ENCODE measurements around the gene SELENOH.

Gene SELENOH

GRCh38 chr11:57764566-57764965 is 23.3 kb downstream of the SELENOH start:
- no peaks in the 10 kb centered on the region for H3K9me3 Mint-ChIP-seq
- ATAC-seq = no peak

GRCh38 chr11:57764972-57765371 is 23.7 kb downstream of the SELENOH start:
- no peak for DNase-seq (ENCODE audit: low spot score in 2 of 2)
- no peak for ATAC-seq
- no peaks in the 10 kb centered on the region for H3K4me1 Mint-ChIP-seq
- no peaks in the 10 kb centered on the region for H3K9me3 Mint-ChIP-seq
- peaks cover 6% of the 10 kb centered on the region for H3K36me3 Mint-ChIP-seq
- H3K27ac Mint-ChIP-seq = no peak overlapping the region
- H3K4me3 Mint-ChIP-seq = no peak overlapping the region

More at GRCh38 chr11:57764566-57764965, 23.3 kb downstream of the SELENOH start:
- Mint-ChIP-seq H3K4me1 (no peaks in the 10 kb centered on the region), H3K36me3 (peaks cover 6% of the 10 kb centered on the region), H3K4me3 (no peak overlapping the region), H3K27ac (no peak overlapping the region)
- no peak for DNase-seq (ENCODE audit: low spot score in 2 of 2)

DNA sequence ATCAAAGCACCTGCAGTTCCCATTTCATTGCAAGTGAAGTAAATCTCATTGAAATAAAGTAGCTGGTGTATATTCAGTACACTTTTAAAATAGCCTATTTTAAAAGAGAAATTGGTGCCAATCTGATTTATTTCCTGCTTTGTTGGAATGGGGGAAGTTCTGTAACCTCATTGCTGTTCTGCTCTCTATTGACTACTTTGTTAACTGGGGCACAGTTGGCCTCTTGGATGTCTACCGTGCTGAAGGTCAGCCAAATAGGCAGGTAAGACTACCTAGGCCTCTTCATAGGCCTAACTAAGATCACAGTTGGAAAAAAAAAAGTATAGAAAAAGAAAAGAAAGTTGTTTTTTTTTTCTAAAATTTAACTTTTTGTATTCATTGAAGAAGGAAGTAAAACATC is 29.5 kb downstream of the SELENOH start:
- H3K4me1 Mint-ChIP-seq = no peaks in the 10 kb centered on the region
- H3K36me3 Mint-ChIP-seq = peaks cover 6% of the 10 kb centered on the region
- no peak overlapping the region for H3K27ac Mint-ChIP-seq
- DNase-seq (ENCODE audit: low spot score in 2 of 2) (no peak), ATAC-seq (no peak)
- H3K4me3 Mint-ChIP-seq = no peak overlapping the region
- H3K9me3 Mint-ChIP-seq = no peaks in the 10 kb centered on the region

GRCh38 chr11:57771365-57771764 is 30.1 kb downstream of the SELENOH start:
- Mint-ChIP-seq H3K4me3 (no peak overlapping the region), H3K9me3 (no peaks in the 10 kb centered on the region), H3K4me1 (no peaks in the 10 kb centered on the region), H3K27ac (no peak overlapping the region), H3K36me3 (peaks cover 6% of the 10 kb centered on the region)
- DNase-seq (ENCODE audit: low spot score in 2 of 2) (no peak), ATAC-seq (no peak)

DNA sequence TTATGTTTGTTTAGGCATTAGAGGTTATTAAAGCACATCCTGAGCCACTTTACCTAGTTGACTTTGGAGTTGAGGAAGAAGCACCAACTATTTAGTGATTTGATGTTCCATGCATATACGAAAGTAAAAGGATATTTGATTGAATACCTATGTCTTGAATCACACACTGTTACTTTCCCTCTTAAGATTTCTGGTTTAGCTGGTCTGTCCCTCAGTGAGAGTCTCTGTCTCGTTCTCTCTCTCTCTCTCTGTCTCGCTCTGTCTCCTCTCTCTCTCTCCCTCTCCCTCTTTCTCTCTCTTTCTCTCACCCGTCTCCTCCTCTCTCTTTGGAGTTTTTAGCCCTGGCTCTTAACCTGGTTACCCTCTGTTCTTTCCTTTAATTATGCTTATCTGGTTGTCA is 31.3 kb downstream of the SELENOH start:
- H3K27ac Mint-ChIP-seq = no peak overlapping the region
- peaks cover 6% of the 10 kb centered on the region for H3K36me3 Mint-ChIP-seq
- DNase-seq (ENCODE audit: low spot score in 2 of 2) (no peak), ATAC-seq (no peak)
- no peak overlapping the region for H3K4me3 Mint-ChIP-seq
- H3K9me3 Mint-ChIP-seq = no peaks in the 10 kb centered on the region
- no peaks in the 10 kb centered on the region for H3K4me1 Mint-ChIP-seq

DNA sequence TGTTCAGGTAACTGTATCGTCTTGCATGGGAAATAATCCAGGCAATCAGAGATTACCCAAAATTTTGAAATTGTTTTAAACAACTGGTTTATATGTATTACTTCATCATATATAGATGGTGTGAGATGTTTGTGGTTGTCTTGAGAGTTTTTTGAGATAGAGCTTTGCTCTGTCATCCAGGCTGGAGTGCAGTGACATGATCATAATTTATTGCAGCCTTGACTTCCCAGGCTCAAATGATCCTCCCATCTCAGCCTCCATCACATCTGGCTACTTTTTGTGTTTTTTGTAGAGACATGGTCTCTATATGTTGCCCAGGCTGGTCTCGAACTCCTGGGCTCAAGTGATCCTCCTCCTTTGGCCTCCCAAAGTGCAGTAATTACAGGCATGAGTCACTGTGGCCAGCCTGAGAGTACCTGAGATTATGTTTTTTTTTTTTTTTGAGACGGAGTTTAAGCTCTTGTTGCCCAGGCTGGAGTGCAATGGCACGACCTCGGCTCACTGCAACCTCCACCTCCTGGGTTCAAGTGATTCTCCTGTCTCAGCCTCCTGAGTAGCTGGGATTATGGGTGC is 31.8 kb downstream of the SELENOH start:
- Mint-ChIP-seq H3K36me3 (peaks cover 2% of the 10 kb centered on the region), H3K27ac (no peak overlapping the region), H3K9me3 (no peaks in the 10 kb centered on the region), H3K4me3 (no peak overlapping the region), H3K4me1 (no peaks in the 10 kb centered on the region)
- DNase-seq (ENCODE audit: low spot score in 2 of 2) = no peak
- ATAC-seq = no peak

- no peaks in the 10 kb centered on the region for H3K9me3 Mint-ChIP-seq
- H3K27ac Mint-ChIP-seq = no peak overlapping the region
- H3K4me1 Mint-ChIP-seq = no peaks in the 10 kb centered on the region
- no peaks in the 10 kb centered on the region for H3K36me3 Mint-ChIP-seq
- no peak overlapping the region for H3K4me3 Mint-ChIP-seq
- DNase-seq (ENCODE audit: low spot score in 2 of 2) = no peak
- no peak for ATAC-seq
Measured at GRCh38 chr11:57775491-57775890, 34.2 kb downstream of the SELENOH start.

DNA sequence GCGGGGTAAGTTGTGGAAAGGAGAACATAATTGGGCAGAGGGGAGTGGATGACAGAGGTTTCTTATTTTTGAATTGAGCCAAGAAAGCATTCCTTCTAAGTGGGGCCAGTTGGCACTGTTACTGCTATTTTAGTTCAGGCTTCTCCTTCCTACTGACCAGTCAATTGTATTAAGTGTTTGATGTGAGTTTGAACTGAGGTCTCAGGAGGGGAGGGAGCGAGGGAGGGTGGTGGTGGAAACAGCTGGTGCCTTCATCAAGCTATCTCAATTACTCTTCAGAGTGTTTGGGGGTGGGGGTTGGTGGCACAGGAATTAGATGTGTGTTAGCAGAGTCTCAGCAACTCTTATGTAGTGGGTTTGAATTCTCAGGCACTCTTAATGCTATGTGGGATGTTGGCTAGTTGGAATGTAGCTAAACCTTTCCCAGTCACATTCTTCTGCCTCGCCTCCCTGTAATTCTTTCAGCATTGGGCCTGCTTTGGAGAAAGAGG is 34.8 kb downstream of the SELENOH start:
- H3K36me3 Mint-ChIP-seq = no peaks in the 10 kb centered on the region
- DNase-seq (ENCODE audit: low spot score in 2 of 2) = no peak
- H3K4me1 Mint-ChIP-seq = no peaks in the 10 kb centered on the region
- no peak overlapping the region for H3K27ac Mint-ChIP-seq
- no peak overlapping the region for H3K4me3 Mint-ChIP-seq
- no peaks in the 10 kb centered on the region for H3K9me3 Mint-ChIP-seq
- ATAC-seq = no peak

GRCh38 chr11:57776577-57777210 is 35.4 kb downstream of the SELENOH start:
- no peak for ATAC-seq
- Mint-ChIP-seq H3K4me3 (no peak overlapping the region), H3K9me3 (no peaks in the 10 kb centered on the region), H3K36me3 (no peaks in the 10 kb centered on the region), H3K27ac (no peak overlapping the region), H3K4me1 (no peaks in the 10 kb centered on the region)
- no peak for DNase-seq (ENCODE audit: low spot score in 2 of 2)

- no peak for ATAC-seq
- no peak overlapping the region for H3K27ac Mint-ChIP-seq
Measured at GRCh38 chr11:57777969-57778317, 36.7 kb downstream of the SELENOH start.

GRCh38 chr11:57778318-57779037 is 37.2 kb downstream of the SELENOH start:
- Mint-ChIP-seq H3K4me1 (no peaks in the 10 kb centered on the region), H3K36me3 (no peaks in the 10 kb centered on the region), H3K9me3 (no peaks in the 10 kb centered on the region), H3K4me3 (no peak overlapping the region), H3K27ac (no peak overlapping the region)
- DNase-seq (ENCODE audit: low spot score in 2 of 2) = no peak
- ATAC-seq = no peak

More at GRCh38 chr11:57777969-57778317, 36.7 kb downstream of the SELENOH start:
- no peak overlapping the region for H3K4me3 Mint-ChIP-seq
- H3K36me3 Mint-ChIP-seq = no peaks in the 10 kb centered on the region
- DNase-seq (ENCODE audit: low spot score in 2 of 2) = no peak
- no peaks in the 10 kb centered on the region for H3K4me1 Mint-ChIP-seq
- no peaks in the 10 kb centered on the region for H3K9me3 Mint-ChIP-seq

DNA sequence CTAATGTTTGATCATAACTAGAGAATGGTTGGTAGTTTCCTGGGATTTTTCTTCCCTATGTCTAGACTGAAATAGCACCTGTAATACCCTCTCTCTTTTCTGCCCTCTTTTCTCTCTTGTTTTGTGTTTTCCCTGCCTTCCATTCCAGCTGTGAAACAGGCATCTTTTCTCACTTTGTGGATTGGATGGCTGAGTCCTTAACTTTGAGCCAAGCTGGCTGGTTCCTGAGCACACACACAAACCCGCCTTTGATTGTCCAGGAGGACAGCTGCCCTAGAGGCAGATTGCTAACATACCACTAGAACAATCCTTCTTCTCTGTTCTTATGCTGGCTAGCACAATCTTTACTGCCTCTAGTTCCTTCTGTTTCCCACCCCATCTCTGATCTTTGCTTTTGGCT is 38.0 kb downstream of the SELENOH start:
- no peak overlapping the region for H3K27ac Mint-ChIP-seq
- H3K4me1 Mint-ChIP-seq = no peaks in the 10 kb centered on the region

GRCh38 chr11:57781529-57781943 is 40.2 kb downstream of the SELENOH start:
- no peak for ATAC-seq
- DNase-seq (ENCODE audit: low spot score in 2 of 2) = no peak
- no peaks in the 10 kb centered on the region for H3K36me3 Mint-ChIP-seq
- H3K4me3 Mint-ChIP-seq = no peak overlapping the region
- H3K4me1 Mint-ChIP-seq = no peaks in the 10 kb centered on the region
- H3K9me3 Mint-ChIP-seq = no peaks in the 10 kb centered on the region
- no peak overlapping the region for H3K27ac Mint-ChIP-seq

More for the DNA sequence above, 38.0 kb downstream of the SELENOH start:
- Mint-ChIP-seq H3K36me3 (no peaks in the 10 kb centered on the region), H3K9me3 (no peaks in the 10 kb centered on the region), H3K4me3 (no peak overlapping the region)
- DNase-seq (ENCODE audit: low spot score in 2 of 2) = no peak
- ATAC-seq = no peak

DNA sequence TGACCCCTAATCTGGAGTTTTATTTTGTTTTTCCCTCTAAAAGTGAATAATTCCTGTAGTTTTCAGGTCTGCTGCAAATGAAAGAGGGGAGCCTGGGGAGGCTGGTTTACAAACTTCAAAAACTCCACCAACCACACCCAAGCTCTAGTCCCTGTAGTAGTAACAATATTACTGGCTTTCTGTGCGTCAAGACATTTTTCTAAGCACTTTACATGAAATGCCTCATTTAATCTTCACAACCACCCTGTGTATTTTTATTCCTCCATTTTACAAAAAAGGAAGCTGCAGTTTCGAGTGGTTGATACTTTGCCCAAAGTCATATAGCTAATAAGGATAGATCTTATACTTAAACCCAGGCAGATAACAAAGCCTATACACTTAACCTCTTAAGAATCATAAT is 43.8 kb downstream of the SELENOH start:
- Mint-ChIP-seq H3K27ac (no peak overlapping the region), H3K4me1 (no peaks in the 10 kb centered on the region), H3K4me3 (no peak overlapping the region), H3K9me3 (no peaks in the 10 kb centered on the region), H3K36me3 (no peaks in the 10 kb centered on the region)
- ATAC-seq (no peak), DNase-seq (ENCODE audit: low spot score in 2 of 2) (no peak)

DNA sequence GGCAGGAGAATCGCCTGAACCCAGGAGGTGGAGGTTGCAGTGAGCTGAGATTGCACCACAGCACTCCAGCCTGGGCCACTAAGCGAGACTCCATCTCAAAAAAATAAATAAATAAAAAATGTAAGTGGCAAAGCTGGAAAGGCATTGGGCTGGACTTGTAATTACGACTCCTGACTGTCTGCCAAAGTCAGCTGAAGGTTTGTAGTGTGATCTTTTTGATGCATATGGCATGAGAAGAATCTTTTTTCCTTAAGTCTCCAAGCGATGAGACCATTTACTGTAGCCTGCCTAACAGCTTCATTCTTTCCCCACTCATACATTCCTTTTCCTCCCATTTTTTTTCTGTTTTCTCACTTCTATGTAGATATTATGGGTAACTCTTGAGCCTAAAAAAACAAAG is 45.1 kb downstream of the SELENOH start:
- Mint-ChIP-seq H3K4me3 (no peak overlapping the region), H3K27ac (no peak overlapping the region), H3K4me1 (peaks cover 5% of the 10 kb centered on the region), H3K36me3 (no peaks in the 10 kb centered on the region), H3K9me3 (no peaks in the 10 kb centered on the region)
- no peak for ATAC-seq
- no peak for DNase-seq (ENCODE audit: low spot score in 2 of 2)

- Mint-ChIP-seq H3K4me3 (no peak overlapping the region), H3K4me1 (peaks cover 12% of the 10 kb centered on the region), H3K36me3 (peaks cover 3% of the 10 kb centered on the region), H3K27ac (no peak overlapping the region), H3K9me3 (no peaks in the 10 kb centered on the region)
- ATAC-seq (no peak), DNase-seq (ENCODE audit: low spot score in 2 of 2) (no peak)
Measured at GRCh38 chr11:57787006-57787604, 45.8 kb downstream of the SELENOH start.
